Thymus (tissue), 11 donors: Measurements from ENCODE around the gene ONECUT2. TPM values are rescaled to one million over a fixed set of nuclear protein-coding genes. Genes with fewer than 3 reads are reported as not detected.

ENCODE experiments used
- DNase-seq, 9 donors: peaks; one replicate each; pipeline ENCODE4 v3.0.0-alpha.2; 2013; ENCODE audit warnings: low spot score in 9 of 9, low read depth in 6 of 9, missing footprints in 1 of 9
- H3K27ac ChIP-seq, 2 donors: one replicate each; pipeline ENCODE4 v1.5.1; 2013; ENCODE audit warnings: control low read depth in 1 of 2, low read depth in 1 of 2, low read length in 1 of 2, mild to moderate bottlenecking in 1 of 2, moderate library complexity in 1 of 2
- H3K27me3 ChIP-seq, 2 donors: one replicate each; pipeline ENCODE4 v1.5.1; 2013; ENCODE audit warnings: low read length in 1 of 2; ENCODE audit not compliant: control insufficient read depth in 2 of 2, insufficient read depth in 1 of 2
- H3K36me3 ChIP-seq, 2 donors: one replicate each; pipeline ENCODE4 v1.5.1; 2013; ENCODE audit warnings: low read length in 1 of 2, mild to moderate bottlenecking in 1 of 2, moderate library complexity in 1 of 2; ENCODE audit not compliant: control insufficient read depth in 2 of 2, insufficient read depth in 2 of 2
- H3K4me1 ChIP-seq, 2 donors: one replicate each; pipeline ENCODE4 v1.5.1; 2013; ENCODE audit warnings: low read length in 2 of 2; ENCODE audit not compliant: control insufficient read depth in 2 of 2, insufficient read depth in 2 of 2
- H3K4me3 ChIP-seq, 2 donors: one replicate each; pipeline ENCODE4 v1.5.1; 2013; ENCODE audit warnings: low read length in 2 of 2, control low read depth in 1 of 2, mild to moderate bottlenecking in 1 of 2
- H3K9me3 ChIP-seq, 2 donors: one replicate each; pipeline ENCODE4 v1.5.1; 2013; ENCODE audit warnings: low read length in 1 of 2, mild to moderate bottlenecking in 1 of 2; ENCODE audit not compliant: control insufficient read depth in 2 of 2, insufficient read depth in 1 of 2
- WGBS: extraction: QIAGEN DNeasy Blood & Tissue Kit; methylation state at CpG from one replicate; pipeline ENCODE4 v1.1.7; 2013; 5-methylcytosine and 5-hydroxymethylcytosine counted together
- polyA plus RNA-seq: library from polyadenylated mRNA; stranded (reverse); fragments of 200-250 nt; gene quantifications from one replicate; pipeline ENCODE4 v1.2.3, GENCODE V29; 2013
- total RNA-seq: library from RNA; stranded (reverse); fragments of 120-200 nt; gene quantifications from one replicate; pipeline ENCODE4 v1.2.4, GENCODE V29; 2013
- donor health status: healthy.

Gene ONECUT2
- total and polyA plus RNA-seq, 2 donors = under 0.01 to 0.02 TPM

DNA sequence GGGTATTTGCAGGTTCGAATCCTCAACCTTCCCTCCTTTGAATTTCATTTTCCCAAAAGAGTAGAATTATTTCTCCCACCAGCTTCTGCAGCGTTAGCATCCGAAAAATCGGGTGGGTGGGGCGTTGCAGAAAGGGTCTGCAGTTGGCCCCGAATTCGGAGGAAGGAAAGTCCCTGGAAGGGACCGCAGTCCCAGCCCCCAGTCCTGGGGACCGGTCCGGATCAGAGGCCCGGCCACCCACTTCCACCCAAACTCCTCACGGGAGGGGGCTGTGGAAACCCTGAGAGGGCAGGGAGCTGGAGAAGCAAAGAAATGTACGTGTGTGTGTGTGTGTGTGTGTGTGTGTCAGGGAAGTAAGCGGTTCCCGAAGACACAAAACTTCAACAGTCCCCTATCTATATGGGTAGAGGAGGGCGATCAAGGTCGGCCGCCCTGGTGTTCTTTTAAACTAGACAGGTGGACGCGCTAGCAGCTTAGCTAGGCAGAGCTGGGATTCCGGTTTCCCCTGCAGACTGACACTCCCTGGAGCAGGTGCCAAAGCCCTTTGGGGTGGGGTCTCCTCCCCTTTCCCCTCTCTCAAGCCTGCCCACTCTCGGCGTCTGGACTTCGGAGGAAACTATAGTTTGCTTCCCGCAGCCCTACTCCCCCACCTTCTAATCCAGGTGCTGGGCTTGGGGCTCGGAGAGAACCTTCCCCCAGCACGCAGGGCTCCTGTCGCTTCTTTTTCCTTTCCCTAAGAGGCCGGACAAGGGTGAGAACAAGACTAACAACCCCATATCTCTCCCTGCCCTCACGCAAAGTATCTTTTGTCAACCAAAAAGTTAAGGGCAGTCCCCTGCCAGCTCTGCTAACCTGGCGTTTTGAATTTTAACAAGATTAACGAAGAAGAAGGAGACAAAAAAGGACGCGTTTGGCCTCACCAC, 4.8 kb upstream of the ONECUT2 start:
- H3K27me3 ChIP-seq = peaks cover 80 to 95% of the 10 kb centered on the region in 2 donors
- WGBS = 7% methylated on average over 34 of the region's 34 CpGs
- H3K4me3 ChIP-seq = no peak overlapping the region
- H3K4me1 ChIP-seq = peaks cover 2 to 15% of the 10 kb centered on the region in 2 donors
- DNase-seq = no peak
- H3K9me3 ChIP-seq = peaks cover 3 to 9% of the 10 kb centered on the region in 2 donors
- H3K36me3 ChIP-seq = no peaks in the 10 kb centered on the region
- no peak overlapping the region for H3K27ac ChIP-seq

- no peak for DNase-seq
- Histone ChIP-seq H3K4me1 (peaks cover 2 to 15% of the 10 kb centered on the region in 2 donors), H3K4me3 (no peak overlapping the region), H3K36me3 (no peaks in the 10 kb centered on the region), H3K27ac (no peak overlapping the region), H3K27me3 (peaks cover 86 to 94% of the 10 kb centered on the region in 2 donors), H3K9me3 (peaks cover 3 to 9% of the 10 kb centered on the region in 2 donors)
- WGBS = 20% methylated on average over 10 of the region's 10 CpGs
Observed at GRCh38 chr18:57431002-57431382, 4.2 kb upstream of the ONECUT2 start.

DNA sequence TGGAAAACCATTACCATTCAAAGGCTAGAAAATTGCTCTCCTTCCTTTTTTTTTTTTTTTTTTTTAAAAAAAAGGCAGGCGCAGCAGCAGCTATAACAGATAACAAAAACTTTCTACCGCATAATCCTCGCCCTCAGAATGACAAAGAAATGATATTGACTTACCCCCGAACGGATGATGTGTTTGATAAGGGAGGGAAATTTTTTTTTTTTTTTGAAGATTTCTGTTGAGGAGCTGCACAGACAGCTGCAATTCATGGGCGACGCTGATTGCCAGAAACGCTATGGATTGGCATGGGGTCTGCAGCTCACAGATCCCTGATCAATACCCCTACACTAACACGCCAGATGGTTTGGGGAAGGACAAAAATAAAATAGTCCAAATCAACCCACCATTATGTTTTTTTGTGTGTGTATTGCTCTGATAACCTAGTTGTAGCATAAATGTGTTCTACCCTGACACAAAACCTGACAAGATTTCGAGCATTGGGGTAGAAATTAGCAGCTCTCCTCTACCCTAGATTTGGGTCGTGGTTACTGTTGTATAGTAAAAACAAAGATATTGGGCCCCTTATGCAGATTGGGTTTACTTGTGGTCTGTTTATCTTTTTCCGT, 3.6 kb upstream of the ONECUT2 start:
- 14% methylated on average over 12 of the region's 12 CpGs for WGBS

DNA sequence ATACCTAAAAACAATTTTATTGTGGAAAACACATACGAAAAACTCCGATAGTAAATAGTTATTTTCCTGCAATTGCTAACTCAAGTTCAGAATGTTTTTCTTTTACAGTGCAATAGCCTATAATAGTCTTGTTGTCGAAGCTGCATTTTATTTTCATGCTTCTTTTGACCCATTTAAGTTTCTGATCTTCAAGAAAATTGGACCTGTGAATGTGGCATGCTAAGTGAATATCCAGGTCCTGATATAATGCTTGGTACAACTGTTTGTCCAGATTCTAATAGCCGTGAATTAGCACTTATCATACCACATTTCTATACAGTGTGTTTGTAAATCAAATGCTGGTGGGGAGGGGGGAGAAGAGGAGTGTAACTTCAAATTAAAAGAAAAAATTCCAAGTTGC, 3.0 kb upstream of the ONECUT2 start:
- Histone ChIP-seq H3K27me3 (peaks cover 89 to 94% of the 10 kb centered on the region in 2 donors), H3K4me1 (peaks cover 5 to 19% of the 10 kb centered on the region in 2 donors), H3K4me3 (no peak overlapping the region), H3K36me3 (no peaks in the 10 kb centered on the region), H3K9me3 (peaks cover 3 to 9% of the 10 kb centered on the region in 2 donors), H3K27ac (no peak overlapping the region)
- no peak for DNase-seq
- WGBS = 30% methylated on average over 4 of the region's 4 CpGs

More for the DNA sequence above, 3.6 kb upstream of the ONECUT2 start:
- H3K27me3 ChIP-seq = peaks cover 88 to 94% of the 10 kb centered on the region in 2 donors
- no peak overlapping the region for H3K4me3 ChIP-seq
- peaks cover 3 to 9% of the 10 kb centered on the region in 2 donors for H3K9me3 ChIP-seq
- H3K27ac ChIP-seq = no peak overlapping the region
- no peaks in the 10 kb centered on the region for H3K36me3 ChIP-seq
- peaks cover 5 to 16% of the 10 kb centered on the region in 2 donors for H3K4me1 ChIP-seq
- DNase-seq = no peak

- peaks cover 3 to 26% of the 10 kb centered on the region in 2 donors for H3K4me1 ChIP-seq
- WGBS = 6% methylated on average over 9 of the region's 9 CpGs
Observed at GRCh38 chr18:57432751-57433400, 2.3 kb upstream of the ONECUT2 start.

GRCh38 chr18:57433482-57433881, 1.7 kb upstream of the ONECUT2 start:
- H3K4me3 ChIP-seq = no peak overlapping the region
- no peak for DNase-seq
- H3K27me3 ChIP-seq = peaks cover 89 to 94% of the 10 kb centered on the region in 2 donors
- peaks cover 3 to 32% of the 10 kb centered on the region in 2 donors for H3K4me1 ChIP-seq
- no peak overlapping the region for H3K27ac ChIP-seq
- no peaks in the 10 kb centered on the region for H3K36me3 ChIP-seq
- H3K9me3 ChIP-seq = peaks cover 3 to 17% of the 10 kb centered on the region in 2 donors
- 14% methylated on average over 6 of the region's 6 CpGs for WGBS

More at GRCh38 chr18:57432751-57433400, 2.3 kb upstream of the ONECUT2 start:
- no peak for DNase-seq
- Histone ChIP-seq H3K9me3 (peaks cover 3 to 15% of the 10 kb centered on the region in 2 donors), H3K36me3 (no peaks in the 10 kb centered on the region), H3K27me3 (peaks cover 89 to 94% of the 10 kb centered on the region in 2 donors), H3K27ac (no peak overlapping the region), H3K4me3 (no peak overlapping the region)

GRCh38 chr18:57433934-57434535, 1.1 kb upstream of the ONECUT2 start:
- 6% methylated on average over 25 of the region's 25 CpGs for WGBS
- H3K27me3 ChIP-seq = peaks cover 90 to 94% of the 10 kb centered on the region in 2 donors
- H3K27ac ChIP-seq = no peak overlapping the region
- no peak overlapping the region for H3K4me3 ChIP-seq
- no peak for DNase-seq
- H3K36me3 ChIP-seq = no peaks in the 10 kb centered on the region
- peaks cover 0 to 17% of the 10 kb centered on the region in 2 donors for H3K9me3 ChIP-seq
- H3K4me1 ChIP-seq = peaks cover 3 to 38% of the 10 kb centered on the region in 2 donors

- no peak overlapping the region for H3K27ac ChIP-seq
- peaks cover 3 to 41% of the 10 kb centered on the region in 2 donors for H3K4me1 ChIP-seq
- no peaks in the 10 kb centered on the region for H3K36me3 ChIP-seq
- H3K4me3 ChIP-seq = peak overlapping the region in 1 of 2 donors; percentile 65
- WGBS = 4% methylated on average over 43 of the region's 44 CpGs
- peaks cover 0 to 18% of the 10 kb centered on the region in 2 donors for H3K9me3 ChIP-seq
- DNase-seq = no peak
- H3K27me3 ChIP-seq = peaks cover 94 to 96% of the 10 kb centered on the region in 2 donors
Observed at GRCh38 chr18:57435846-57436190, 644 bp downstream of the ONECUT2 start.
